GM12874 (cell line): ENCODE data around the gene MSL1.

ENCODE experiments used
- TF ChIP-seq, protein P1 (sequence below): IDR thresholded peaks from 2 replicates; pipeline ENCODE4 v1.5.1; 2011; ENCODE audit warnings: low read depth, mild to moderate bottlenecking, control low read depth, low read length, moderate library complexity; ENCODE audit not compliant: insufficient read depth

The MSL1 gene

DNA sequence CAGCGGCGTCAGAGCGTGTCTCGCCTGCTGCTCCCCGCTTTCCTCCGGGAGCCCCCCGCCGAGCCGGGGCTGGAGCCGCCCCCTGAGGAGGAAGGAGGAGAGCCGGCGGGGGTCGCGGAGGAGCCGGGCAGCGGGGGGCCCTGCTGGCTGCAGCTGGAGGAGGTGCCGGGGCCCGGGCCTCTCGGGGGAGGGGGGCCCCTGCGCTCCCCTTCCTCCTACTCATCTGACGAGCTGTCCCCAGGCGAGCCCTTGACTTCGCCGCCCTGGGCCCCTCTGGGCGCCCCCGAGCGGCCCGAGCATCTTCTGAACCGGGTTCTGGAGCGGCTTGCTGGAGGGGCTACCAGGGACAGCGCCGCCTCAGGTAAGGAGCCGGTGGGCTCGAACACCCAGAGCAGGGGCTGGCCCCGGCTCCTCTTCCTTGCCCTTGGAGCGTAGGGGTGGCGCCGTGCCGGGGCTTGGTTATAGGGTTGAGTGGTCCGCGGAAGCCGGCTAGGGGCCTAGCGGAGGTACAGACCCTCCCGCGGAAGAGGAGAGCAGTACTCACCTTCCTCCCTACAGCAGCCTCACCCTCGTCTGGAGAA is 56.3 kb downstream of the MSL1 start:
- TF ChIP-seq, protein P1, sequence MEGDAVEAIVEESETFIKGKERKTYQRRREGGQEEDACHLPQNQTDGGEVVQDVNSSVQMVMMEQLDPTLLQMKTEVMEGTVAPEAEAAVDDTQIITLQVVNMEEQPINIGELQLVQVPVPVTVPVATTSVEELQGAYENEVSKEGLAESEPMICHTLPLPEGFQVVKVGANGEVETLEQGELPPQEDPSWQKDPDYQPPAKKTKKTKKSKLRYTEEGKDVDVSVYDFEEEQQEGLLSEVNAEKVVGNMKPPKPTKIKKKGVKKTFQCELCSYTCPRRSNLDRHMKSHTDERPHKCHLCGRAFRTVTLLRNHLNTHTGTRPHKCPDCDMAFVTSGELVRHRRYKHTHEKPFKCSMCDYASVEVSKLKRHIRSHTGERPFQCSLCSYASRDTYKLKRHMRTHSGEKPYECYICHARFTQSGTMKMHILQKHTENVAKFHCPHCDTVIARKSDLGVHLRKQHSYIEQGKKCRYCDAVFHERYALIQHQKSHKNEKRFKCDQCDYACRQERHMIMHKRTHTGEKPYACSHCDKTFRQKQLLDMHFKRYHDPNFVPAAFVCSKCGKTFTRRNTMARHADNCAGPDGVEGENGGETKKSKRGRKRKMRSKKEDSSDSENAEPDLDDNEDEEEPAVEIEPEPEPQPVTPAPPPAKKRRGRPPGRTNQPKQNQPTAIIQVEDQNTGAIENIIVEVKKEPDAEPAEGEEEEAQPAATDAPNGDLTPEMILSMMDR: no peak

DNA sequence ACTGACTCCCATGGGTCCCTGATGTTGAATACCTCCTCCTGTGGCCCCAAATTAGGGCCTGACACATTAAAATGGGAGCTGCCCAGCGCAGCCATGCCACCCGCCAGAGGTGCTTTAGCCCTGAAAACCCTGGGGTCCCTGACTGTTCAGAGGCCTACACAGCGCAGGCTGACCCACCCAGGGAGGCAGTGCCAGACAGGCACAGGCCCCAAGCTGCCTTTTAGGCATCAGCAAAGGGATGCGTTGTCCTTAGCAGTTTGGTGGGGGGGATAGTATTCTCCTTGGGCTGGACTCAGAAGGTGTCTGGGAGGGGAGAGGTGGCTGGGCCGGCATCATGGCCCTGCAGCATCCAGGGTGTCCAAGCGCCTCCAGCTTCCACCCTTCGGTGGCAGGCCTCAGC is 56.9 kb downstream of the MSL1 start:
- TF ChIP-seq, protein P1: no peak

DNA sequence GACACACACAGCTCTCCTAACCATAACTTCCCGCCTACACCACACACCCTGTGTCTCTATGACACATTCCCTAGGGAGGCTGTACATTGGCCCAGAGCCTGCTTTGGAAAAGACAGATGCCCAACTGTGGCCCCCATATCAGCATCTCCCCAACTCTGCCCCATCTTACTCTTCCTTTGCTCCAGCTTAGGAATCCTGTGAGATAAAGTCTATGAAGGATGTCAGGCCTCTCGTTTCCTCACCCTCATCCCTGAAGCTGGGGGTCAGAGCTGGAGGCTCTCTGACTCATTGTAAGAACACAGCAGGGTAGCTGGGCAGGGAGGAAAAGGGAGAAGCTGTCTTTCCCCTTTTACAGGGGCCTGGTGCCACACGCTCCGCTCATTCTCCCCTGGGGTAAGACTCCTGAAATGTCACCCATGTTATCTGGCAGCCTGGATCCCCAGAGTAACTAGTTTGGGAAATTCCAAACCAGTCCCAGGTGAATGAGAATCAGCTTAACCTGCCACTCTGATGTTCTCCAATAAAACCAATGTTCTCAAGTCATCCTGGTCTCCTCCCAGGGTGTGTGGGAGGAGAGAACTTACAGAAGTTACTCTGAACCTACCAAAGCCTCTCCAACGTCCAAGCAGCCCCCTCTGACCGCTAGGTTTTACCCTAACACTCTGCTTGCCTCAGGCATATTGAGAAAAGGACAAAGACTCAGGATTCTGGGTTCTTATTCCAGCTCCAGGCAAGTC is 58.3 kb downstream of the MSL1 start:
- TF ChIP-seq, protein P1: no peak

DNA sequence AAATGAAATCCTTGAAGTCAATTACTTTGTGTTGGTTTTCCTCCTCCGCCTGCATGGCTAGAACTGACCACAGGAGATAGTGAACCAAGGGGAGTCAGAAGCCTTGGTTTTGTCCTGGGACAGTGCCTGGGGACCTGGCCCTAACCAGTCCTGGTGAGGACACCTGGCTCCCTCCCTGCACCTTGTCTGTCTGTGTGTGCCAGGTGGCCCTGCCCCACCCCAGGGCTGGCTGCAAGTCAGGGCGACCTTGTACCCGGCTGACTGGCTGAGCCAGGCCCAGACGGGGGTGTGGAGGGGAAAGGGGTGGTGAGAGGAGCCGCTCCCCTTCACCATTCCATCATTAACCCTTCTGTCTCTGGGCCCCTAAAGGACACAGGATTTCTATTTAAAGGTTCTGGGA is 58.9 kb downstream of the MSL1 start:
- TF ChIP-seq, protein P1: no peak

DNA sequence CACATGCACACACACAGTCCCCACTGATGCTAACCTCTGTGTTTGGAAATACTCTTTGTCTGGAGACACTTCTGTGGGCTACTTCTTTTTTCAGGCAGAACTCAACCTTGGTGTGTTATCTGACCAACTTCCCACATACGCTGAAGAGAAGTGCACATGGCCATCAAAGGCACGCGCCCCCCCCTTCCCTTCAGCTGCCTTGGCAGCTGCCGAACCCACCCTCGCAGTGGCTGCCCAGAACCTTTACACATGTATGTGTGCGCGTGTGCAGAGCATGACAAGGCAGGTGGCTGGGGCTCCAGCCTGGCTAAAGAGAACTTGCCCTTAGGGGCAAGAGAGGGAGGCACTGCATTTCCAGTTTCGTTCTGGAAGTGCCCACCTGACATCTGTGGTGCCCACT is 59.4 kb downstream of the MSL1 start:
- TF ChIP-seq, protein P1: no peak

DNA sequence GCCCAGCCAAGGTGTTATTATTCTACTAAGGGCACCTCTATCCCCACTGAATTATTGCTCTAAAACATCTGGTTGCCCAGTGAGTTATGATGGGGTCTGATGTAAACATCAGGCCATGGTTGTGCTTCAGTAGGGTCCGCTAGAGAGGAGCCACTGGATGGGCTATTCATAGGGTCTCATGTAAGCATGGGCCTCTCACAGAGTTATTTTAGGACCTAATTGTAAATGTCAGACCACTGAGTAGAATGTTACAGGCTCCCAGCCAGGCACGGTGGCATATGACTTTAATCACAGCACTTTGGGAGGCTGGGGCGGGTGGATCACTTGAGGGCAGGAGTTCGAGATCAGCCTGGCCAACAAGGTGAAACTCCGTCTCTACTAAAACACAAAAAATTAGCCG is 60.8 kb downstream of the MSL1 start:
- TF ChIP-seq, protein P1: no peak
